Astrocyte of the cerebellum (primary cell): ENCODE results near the gene TOP1.
A peak's percentile ranks its signal among the peaks of the same experiment; 100 is the strongest.
"Not testable (repeated sequence)": the region's sequence is repeated elsewhere in the genome, so short reads cannot be mapped to it uniquely, and the experiment has no call there.

Experiments used
- DNase-seq: peaks from one replicate; pipeline ENCODE4 v3.0.0-alpha.2; 2011; ENCODE audit warnings: low read depth
- H3K4me3 ChIP-seq: 2 replicates; pipeline ENCODE4 v1.5.1; 2011; ENCODE audit warnings: mild to moderate bottlenecking, low read depth, low read length, moderate library complexity
- in situ Hi-C: cut with HindIII; loops from 2 replicates; pipeline ENCODE4 v1.10.0; 2017; ENCODE audit warnings: low sequenced_read_pairs
- TF ChIP-seq, protein P1 (sequence below): IDR thresholded peaks from 2 replicates; pipeline ENCODE4 v1.5.1; 2012; ENCODE audit warnings: low read length, low read depth, moderate library complexity, mild to moderate bottlenecking; ENCODE audit errors: missing control alignments

TOP1 gene

GRCh38 chr20:41131594-41132387, 103.2 kb downstream of the TOP1 start:
- DNase-seq, result no peak
- TF ChIP-seq, protein P1, sequence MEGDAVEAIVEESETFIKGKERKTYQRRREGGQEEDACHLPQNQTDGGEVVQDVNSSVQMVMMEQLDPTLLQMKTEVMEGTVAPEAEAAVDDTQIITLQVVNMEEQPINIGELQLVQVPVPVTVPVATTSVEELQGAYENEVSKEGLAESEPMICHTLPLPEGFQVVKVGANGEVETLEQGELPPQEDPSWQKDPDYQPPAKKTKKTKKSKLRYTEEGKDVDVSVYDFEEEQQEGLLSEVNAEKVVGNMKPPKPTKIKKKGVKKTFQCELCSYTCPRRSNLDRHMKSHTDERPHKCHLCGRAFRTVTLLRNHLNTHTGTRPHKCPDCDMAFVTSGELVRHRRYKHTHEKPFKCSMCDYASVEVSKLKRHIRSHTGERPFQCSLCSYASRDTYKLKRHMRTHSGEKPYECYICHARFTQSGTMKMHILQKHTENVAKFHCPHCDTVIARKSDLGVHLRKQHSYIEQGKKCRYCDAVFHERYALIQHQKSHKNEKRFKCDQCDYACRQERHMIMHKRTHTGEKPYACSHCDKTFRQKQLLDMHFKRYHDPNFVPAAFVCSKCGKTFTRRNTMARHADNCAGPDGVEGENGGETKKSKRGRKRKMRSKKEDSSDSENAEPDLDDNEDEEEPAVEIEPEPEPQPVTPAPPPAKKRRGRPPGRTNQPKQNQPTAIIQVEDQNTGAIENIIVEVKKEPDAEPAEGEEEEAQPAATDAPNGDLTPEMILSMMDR, result no peak
- no peak overlapping the region for H3K4me3 ChIP-seq
- in situ Hi-C loops, result no loop called here

DNA sequence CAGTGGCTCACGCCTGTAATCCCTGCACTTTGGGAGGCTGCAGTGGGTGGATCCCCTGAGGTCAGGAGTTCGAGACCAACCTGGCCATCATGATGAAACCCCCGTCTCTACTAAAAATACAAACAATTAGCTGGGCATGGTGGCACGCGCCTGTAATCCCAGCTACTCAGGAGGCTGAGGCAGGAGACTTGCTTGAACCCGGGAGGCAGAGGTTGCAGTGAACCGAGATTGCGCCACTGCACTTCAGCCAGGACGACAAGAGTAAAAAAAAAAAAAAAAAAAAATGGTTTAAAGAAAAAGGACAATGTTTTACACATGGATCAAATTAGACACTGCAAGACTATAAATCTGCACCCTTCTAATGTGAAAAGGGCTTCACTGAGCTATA, 103.8 kb downstream of the TOP1 start:
- H3K4me3 ChIP-seq, in situ Hi-C loops, DNase-seq: not testable (repeated sequence)

GRCh38 chr20:41133709-41134361, 105.2 kb downstream of the TOP1 start:
- in situ Hi-C loops, result no loop called here
- no peak overlapping the region for H3K4me3 ChIP-seq
- TF ChIP-seq, protein P1, result no peak
- DNase-seq, result no peak

DNA sequence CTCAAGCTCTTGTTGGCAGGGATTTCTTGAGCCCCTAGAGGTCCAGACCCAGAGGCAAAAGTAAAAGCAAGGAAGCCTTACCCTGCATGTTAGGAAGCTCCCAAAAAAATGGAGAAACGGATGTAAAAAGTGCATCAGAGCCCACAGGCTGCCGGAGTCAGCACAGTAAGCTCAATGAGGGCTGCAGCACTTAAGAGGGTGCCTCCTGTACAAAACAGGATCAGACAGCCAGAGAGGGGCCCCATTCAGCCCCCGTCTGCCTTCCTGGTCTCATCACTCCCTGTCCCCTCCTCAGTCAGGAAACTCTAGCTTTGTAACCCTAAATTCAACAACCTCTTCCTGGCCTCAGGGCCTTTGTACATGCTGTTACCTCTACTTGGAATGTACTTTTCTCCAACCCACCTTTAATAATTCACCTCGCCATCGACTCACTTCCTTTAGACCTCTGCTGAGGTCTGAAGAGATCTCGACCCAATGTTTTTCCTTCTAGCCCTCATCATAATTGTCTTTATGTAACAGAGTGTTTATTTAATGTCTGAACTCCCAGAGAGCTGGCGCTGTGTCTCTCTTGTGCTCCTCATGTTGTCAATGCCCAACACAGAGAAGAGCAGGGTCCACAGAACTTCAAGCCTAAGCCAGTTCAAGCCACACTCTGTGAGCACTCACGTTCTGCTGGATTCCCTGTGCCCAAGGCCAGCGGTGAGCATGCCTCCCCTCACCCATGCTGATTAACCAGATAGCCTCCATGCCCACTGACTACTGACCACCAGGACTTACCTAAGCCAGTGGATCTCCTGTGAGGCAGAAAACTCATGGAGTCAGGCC, 106.0 kb downstream of the TOP1 start:
- no peak for DNase-seq
- in situ Hi-C loops, result no loop called here
- no peak overlapping the region for H3K4me3 ChIP-seq
- TF ChIP-seq, protein P1, result no peak

- no peak for DNase-seq
- in situ Hi-C loops, result no loop called here
- H3K4me3 ChIP-seq, result no peak overlapping the region
- TF ChIP-seq, protein P1, result peak; percentile 74
Observed at GRCh38 chr20:41135187-41135887, 106.7 kb downstream of the TOP1 start.

GRCh38 chr20:41135888-41136679, 107.5 kb downstream of the TOP1 start:
- DNase-seq, result no peak

More at GRCh38 chr20:41135888-41136679, 107.5 kb downstream of the TOP1 start:
- TF ChIP-seq, protein P1, result no peak
- H3K4me3 ChIP-seq, result peak overlapping the region; percentile 75
- in situ Hi-C loops, result no loop called here
